SK-N-SH treated with all-trans-retinoic acid at 6 μM for 48 hours (cell line): ENCODE measurements around the gene C6orf89.

Experiments used
- ATAC-seq: fragments of 200-7000 bp; cut with Tn5 transposase; 3 replicates; pipeline ENCODE4 v1.9.1; 2020; ENCODE audit warnings: mild to moderate bottlenecking, moderate library complexity
- ARNTL ChIP-seq: fragments of 450-650 bp; formaldehyde crosslinking; IDR thresholded peaks from 2 replicates; pipeline ENCODE4 v1.5.0; 2020; ENCODE audit warnings: low read depth, mild to moderate bottlenecking, moderate library complexity, borderline replicate concordance
- PATZ1 ChIP-seq: fragments of 250-450 bp; sonication (Bioruptor Pico); IDR thresholded peaks from 2 replicates; pipeline ENCODE4 v1.8.0; 2020; ENCODE audit warnings: mild to moderate bottlenecking, moderate library complexity, borderline replicate concordance

The C6orf89 gene

GRCh38 chr6:36976931-36977330 is 91.2 kb downstream of the C6orf89 start (continued):
- no peak for TF ChIP-seq ARNTL (CRISPR knock-in tag)

- ATAC-seq: peak; percentile 30; the same call in 1 of the 3 replicates
- no peak for TF ChIP-seq PATZ1
Observed at GRCh38 chr6:36977470-36977941, 91.8 kb downstream of the C6orf89 start.
